MV-4-11 (cell line): ENCODE measurements around the gene RUNX1.

ENCODE experiments used
- DNase-seq: peaks from one replicate; lab custom pipeline; 2025; lab: John Stamatoyannopoulos, UW

The RUNX1 gene

GRCh38 chr21:34992736-34993398, 56.2 kb downstream of the RUNX1 start:
- no peak for DNase-seq

- DNase-seq = no peak
Observed at GRCh38 chr21:34992180-34992579, 56.9 kb downstream of the RUNX1 start.

- no peak for DNase-seq
Observed at GRCh38 chr21:34991366-34991957, 57.6 kb downstream of the RUNX1 start.

- no peak for DNase-seq
Observed at GRCh38 chr21:34990842-34991241, 58.3 kb downstream of the RUNX1 start.

- no peak for DNase-seq
Observed at GRCh38 chr21:34989337-34990151, 59.6 kb downstream of the RUNX1 start.

GRCh38 chr21:34988625-34989024, 60.5 kb downstream of the RUNX1 start:
- DNase-seq = no peak

GRCh38 chr21:34988139-34988538, 61.0 kb downstream of the RUNX1 start:
- no peak for DNase-seq

GRCh38 chr21:34987501-34988072, 61.5 kb downstream of the RUNX1 start:
- DNase-seq = no peak

GRCh38 chr21:34986561-34987500, 62.3 kb downstream of the RUNX1 start:
- peak; percentile 85 for DNase-seq

GRCh38 chr21:34984356-34985058, 64.6 kb downstream of the RUNX1 start:
- DNase-seq = peak; percentile 57

- DNase-seq = peak; percentile 82
Observed at GRCh38 chr21:34983680-34984086, 65.4 kb downstream of the RUNX1 start.

- DNase-seq = no peak
Observed at GRCh38 chr21:34981791-34982190, 67.3 kb downstream of the RUNX1 start.

GRCh38 chr21:34980423-34981115, 68.5 kb downstream of the RUNX1 start:
- no peak for DNase-seq

GRCh38 chr21:34979383-34979782, 69.7 kb downstream of the RUNX1 start:
- DNase-seq = no peak

- no peak for DNase-seq
Observed at GRCh38 chr21:34977333-34977732, 71.8 kb downstream of the RUNX1 start.

GRCh38 chr21:34974162-34974981, 74.7 kb downstream of the RUNX1 start:
- DNase-seq = no peak

GRCh38 chr21:34973685-34974084, 75.4 kb downstream of the RUNX1 start:
- no peak for DNase-seq

GRCh38 chr21:34971656-34972055, 77.4 kb downstream of the RUNX1 start:
- peak; percentile 44 for DNase-seq

- no peak for DNase-seq
Observed at GRCh38 chr21:34970566-34970965, 78.5 kb downstream of the RUNX1 start.

GRCh38 chr21:34970167-34970500, 79.0 kb downstream of the RUNX1 start:
- DNase-seq = peak; percentile 2
